ENCODE results near the gene PIEZO1.

PIEZO1 gene

DNA sequence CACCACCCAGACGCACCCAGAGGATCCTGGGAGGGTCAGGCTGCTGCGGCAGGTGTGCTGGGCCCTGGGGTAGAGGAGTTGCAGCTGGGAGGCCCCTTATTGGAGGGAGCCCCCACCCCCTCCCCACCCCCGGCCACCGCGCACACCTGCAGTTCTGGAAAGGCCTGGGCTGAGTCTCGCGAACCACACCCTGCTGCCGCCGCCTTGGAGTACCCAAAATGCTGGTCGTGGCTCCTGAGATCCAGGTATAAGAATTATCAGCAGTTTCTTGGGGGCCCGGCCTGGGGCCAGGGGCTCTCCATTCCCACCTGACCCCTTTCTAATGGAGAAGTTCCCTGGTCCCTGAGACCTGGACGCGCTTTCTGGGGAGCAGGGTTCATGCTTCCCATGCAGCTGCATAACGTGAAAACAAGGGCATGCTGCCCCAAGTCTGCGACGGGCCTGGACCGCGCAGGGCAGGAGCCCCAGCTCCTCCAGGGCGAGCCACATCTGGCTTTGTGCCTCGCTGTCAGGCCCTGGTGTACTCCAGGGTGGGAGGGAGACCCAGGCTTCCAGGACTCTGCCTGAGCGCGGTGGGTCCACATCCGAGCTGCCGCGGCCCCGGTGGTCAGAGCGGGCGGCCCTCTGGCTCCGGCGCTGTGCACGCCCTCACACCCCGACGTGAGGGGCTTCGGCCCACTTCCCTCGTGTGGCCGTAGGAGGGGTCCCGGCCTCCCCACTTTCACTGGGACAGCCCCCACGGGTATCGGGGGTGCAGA is 91.4 kb downstream of the PIEZO1 start:
- Mint-ChIP-seq H3K4me3 (no peak overlapping the region), H3K4me1 (ENCODE audit: low read depth) (peaks cover 37% of the 10 kb centered on the region), H3K27ac (no peak overlapping the region), H3K27me3 (no peaks in the 10 kb centered on the region), H3K36me3 (ENCODE audit: low read depth) (no peaks in the 10 kb centered on the region), H3K9me3 (no peaks in the 10 kb centered on the region)

DNA sequence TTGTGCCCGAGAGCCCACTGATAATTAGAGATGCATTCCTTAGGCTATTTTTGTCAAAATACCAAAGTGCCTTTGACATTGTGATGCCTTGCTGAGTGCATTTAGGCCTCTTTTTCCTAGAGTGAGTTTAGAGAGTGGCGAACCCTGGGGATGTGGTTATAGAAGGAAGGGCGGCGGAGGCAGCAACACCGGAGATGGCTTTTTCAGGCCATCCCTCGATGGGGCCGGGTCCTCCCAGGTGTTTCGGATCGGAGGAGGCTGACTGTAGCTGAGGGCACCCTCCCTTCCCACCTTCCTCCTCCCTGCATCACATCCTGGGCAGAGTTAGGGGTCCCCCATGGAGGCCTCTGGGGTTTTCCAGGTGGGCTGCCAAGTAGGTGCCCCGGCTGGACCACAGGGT is 92.2 kb downstream of the PIEZO1 start:
- H3K36me3 Mint-ChIP-seq (ENCODE audit: low read depth) = no peaks in the 10 kb centered on the region
- no peak overlapping the region for H3K4me3 Mint-ChIP-seq
- no peaks in the 10 kb centered on the region for H3K27me3 Mint-ChIP-seq
- peaks cover 30% of the 10 kb centered on the region for H3K4me1 Mint-ChIP-seq (ENCODE audit: low read depth)
- no peak overlapping the region for H3K27ac Mint-ChIP-seq
- no peaks in the 10 kb centered on the region for H3K9me3 Mint-ChIP-seq

DNA sequence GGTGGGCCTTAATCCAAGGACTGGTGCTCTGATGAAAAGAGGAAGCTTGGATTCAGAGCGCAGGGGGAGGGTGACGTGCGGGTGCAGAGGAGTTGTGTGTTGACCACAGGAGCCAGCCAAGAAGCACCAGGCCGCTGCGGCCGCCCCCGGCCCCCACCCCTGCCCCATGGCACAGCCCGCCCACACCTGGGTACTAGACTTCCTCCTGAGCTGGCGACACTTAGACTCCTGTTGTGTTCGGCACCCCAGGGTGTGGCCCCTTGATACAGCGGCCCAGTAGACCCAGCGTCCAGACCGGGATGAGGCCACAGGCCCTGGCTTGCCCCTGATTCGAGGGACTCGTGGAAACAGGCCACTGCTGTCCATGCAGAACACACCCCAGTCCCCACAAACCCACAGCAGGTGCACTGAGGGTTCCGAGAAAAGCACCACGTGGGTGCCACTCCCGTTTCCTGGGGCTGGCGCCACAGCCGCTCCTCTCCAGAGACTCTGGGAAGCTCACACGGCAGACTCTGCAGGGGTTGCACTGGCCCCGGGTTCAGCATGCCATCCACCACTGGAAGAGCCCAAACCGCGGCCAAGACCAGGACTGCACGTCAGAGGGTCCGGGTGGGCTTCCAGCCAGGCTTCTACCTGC is 93.0 kb downstream of the PIEZO1 start:
- Mint-ChIP-seq H3K4me1 (ENCODE audit: low read depth) (peaks cover 26% of the 10 kb centered on the region), H3K36me3 (ENCODE audit: low read depth) (no peaks in the 10 kb centered on the region), H3K4me3 (no peak overlapping the region), H3K27me3 (no peaks in the 10 kb centered on the region), H3K9me3 (no peaks in the 10 kb centered on the region), H3K27ac (peak overlapping the region; percentile 58)

DNA sequence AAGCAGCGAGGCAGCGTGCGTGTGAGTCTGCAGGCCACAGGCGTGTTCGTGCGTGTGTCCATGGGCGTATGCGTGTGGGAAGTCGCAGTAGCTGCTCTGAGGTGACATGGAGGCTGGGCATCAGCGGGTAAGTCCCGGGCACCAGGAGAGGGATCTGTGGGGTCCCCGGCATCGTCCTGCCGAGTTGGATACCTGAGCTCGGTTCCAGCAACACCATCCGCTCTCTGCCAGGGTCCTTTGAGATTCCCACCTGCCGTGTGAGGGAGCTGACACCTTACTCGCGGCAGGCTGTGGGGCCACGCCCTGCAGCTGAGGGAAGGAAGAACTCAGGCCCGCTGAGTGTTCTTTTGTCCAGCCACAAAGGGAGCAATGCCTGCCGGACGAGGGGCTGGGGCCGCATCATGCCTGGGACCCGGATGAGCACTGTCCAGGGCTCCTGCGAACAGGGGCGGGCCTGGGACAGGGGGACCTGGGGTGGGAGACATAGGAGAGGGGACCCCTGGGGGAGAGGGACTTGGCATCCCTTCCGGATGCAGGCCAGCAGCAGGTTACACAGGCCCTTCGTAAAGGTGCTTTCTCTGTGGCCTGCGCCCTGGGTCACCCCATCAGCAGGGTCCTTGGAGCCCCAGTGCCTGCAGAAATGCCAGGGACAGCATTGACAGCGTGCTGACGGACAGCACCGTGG is 93.7 kb downstream of the PIEZO1 start:
- Mint-ChIP-seq H3K4me1 (ENCODE audit: low read depth) (peaks cover 26% of the 10 kb centered on the region), H3K36me3 (ENCODE audit: low read depth) (no peaks in the 10 kb centered on the region), H3K4me3 (no peak overlapping the region), H3K27ac (no peak overlapping the region), H3K9me3 (no peaks in the 10 kb centered on the region), H3K27me3 (no peaks in the 10 kb centered on the region)

DNA sequence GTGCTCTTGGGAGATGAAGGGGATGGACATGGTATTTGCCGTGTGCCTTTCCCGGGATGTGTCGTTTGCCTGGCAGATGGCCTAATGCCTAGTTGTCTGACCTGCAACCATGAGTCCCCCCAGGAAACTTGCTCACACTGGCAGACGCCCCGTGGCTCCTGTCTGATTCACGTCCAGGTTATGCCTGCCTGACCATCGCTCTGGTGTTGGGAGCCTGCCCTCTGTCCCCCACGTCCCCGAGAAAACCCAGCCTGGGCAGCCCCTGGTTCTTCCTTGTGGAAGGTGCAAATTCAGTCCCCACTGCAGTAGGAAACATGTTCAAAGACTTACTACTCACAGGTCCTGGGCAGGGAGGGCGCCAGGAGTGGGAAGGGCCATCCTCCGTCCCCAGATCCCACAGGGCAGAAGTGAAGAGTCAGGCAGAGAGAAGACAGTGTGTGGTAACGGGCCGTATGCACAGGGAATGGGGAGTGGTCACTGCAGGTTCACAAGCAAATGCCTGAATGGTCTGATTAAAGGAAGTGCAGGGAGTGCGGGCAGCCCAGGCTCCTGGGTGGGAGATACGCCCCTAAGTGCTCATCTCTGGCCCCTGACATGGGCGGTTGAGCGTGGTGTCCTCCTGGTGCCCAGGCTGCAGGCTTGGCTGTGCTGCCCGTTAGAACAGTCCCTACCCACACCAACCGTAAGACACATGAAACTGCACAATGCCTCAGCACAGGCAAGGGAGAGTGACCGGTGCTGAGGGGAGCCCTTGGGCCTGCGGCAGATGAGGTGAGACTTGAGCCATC is 94.5 kb downstream of the PIEZO1 start:
- no peaks in the 10 kb centered on the region for H3K9me3 Mint-ChIP-seq
- H3K27ac Mint-ChIP-seq = no peak overlapping the region
- no peaks in the 10 kb centered on the region for H3K36me3 Mint-ChIP-seq (ENCODE audit: low read depth)
- no peak overlapping the region for H3K4me3 Mint-ChIP-seq
- no peaks in the 10 kb centered on the region for H3K27me3 Mint-ChIP-seq
- peaks cover 27% of the 10 kb centered on the region for H3K4me1 Mint-ChIP-seq (ENCODE audit: low read depth)

DNA sequence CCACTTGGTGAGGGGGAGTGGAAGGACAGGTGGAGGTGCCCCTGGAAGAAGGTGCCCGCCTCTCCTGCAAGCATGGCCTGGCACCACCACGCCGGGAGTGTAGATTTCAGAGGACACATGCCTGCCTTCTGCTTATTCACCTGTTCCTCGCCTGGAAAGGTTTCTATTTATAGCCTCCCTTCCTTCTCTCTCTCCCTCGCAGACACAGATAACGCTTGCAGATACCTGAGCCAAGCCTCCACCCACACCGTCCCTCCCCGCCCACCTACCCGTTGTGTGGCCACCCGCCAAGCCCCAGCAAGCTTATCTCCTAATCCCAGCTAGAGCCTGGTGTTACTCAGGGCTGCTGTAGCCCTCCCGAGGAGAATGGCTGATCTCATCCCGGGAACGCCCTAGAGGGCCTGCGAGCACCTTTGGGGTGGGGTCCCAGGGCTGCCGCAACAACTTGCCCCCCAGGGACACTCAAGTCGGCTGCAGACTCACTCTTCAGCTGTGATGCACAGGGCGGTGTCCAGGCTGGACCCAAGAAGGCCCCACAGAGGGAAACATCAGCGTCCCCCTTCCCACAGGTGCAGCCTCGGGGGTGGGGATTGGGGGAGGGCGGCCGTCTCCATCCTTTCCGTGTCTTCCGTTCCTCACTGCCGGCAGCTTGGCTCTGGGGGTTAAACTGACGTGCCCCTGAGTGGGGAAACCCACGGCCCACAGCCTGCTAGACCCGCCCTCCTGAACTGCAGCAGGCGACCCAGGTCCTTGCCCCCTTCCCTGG is 96.8 kb downstream of the PIEZO1 start:
- peaks cover 40% of the 10 kb centered on the region for H3K4me1 Mint-ChIP-seq (ENCODE audit: low read depth)
- H3K27me3 Mint-ChIP-seq = no peaks in the 10 kb centered on the region
- H3K9me3 Mint-ChIP-seq = no peaks in the 10 kb centered on the region
- H3K27ac Mint-ChIP-seq = no peak overlapping the region
- H3K36me3 Mint-ChIP-seq (ENCODE audit: low read depth) = no peaks in the 10 kb centered on the region
- no peak overlapping the region for H3K4me3 Mint-ChIP-seq

DNA sequence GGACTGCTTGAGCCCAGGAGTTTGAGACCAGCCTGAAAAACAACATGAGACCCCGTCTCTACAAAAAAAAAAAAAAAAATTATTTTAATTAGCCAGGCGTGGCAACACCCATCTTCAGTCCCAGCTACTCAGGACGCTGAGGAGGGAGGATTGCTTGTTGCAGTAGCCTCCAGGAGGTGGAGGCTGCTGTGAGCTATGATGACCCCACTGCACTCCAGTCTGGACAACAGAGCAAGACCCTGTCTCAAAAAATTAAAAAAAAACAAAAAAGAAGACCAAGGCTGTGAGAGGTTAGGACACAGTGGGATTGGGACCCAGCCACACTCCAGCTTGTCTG is 97.4 kb downstream of the PIEZO1 start:
- H3K27me3 Mint-ChIP-seq = no peaks in the 10 kb centered on the region
- H3K36me3 Mint-ChIP-seq (ENCODE audit: low read depth) = no peaks in the 10 kb centered on the region
- H3K4me3 Mint-ChIP-seq = no peak overlapping the region
- peaks cover 36% of the 10 kb centered on the region for H3K4me1 Mint-ChIP-seq (ENCODE audit: low read depth)
- H3K9me3 Mint-ChIP-seq = no peaks in the 10 kb centered on the region
- H3K27ac Mint-ChIP-seq = no peak overlapping the region

DNA sequence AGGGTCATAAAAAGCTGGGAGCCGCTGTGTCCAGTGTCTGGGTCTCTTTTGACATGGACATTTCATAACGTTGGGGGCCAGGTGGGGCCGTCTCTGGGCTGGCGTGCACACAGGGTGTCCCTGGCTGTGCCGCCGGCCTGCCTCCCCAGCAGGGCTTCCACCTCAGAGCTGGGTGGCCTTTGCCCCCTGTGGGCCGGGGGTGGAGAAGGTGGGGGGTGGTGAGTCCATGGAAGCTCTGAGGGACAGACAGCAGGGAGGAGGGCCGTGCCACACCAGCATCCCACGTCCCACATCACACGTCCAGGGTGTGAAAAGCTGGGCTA is 97.8 kb downstream of the PIEZO1 start:
- Mint-ChIP-seq H3K4me1 (ENCODE audit: low read depth) (peaks cover 36% of the 10 kb centered on the region), H3K9me3 (no peaks in the 10 kb centered on the region), H3K27ac (no peak overlapping the region), H3K36me3 (ENCODE audit: low read depth) (no peaks in the 10 kb centered on the region), H3K27me3 (no peaks in the 10 kb centered on the region), H3K4me3 (no peak overlapping the region)

DNA sequence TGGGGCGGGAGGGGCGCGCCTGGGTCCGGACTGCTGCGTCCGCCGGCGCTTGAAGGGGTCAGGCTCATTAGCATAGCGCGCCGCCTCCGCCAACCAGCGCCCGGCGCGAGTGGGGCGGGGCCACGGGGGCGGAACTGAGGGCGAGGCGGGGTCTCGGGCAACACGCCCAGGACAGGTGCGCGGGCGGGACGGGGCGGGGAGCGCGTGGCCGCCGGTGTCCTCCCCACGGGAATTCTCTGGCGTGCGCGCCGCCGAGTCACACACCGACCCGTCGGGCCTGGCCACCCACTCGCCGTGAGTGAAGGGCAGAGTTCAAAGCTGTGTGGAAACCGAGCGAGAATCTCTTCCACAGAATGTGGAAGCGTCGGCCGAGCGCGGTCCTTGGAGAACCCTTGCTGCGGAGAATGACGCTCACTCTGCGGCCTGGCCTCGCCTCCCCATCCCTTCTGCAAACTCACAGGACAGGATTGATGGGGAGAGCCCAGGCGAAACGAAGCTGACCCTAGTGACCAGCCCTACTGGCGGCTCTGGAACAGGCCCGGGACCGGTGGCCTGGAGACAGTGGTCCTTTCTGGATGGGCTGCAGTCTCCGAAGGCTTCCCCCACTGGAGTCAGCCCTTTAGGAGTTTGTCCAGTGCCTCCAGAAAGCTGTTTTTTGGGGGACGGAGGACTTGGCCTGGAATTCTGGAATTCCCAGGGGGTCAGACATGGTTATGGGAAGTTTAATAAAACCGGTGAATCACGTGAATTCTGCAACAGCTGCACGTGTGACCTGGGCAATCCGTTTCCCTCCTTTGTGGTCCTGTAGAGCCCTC is 98.4 kb downstream of the PIEZO1 start, which contains the start of gene SNAI3:
Gene SNAI3, minus strand, starts transcription at position 69 of the 815 bp plus-strand sequence. CDS start 101 bp downstream, outside the sequence.
- Mint-ChIP-seq H3K4me3 (peak within 1 kb of the TSS; percentile 72), H3K27ac (no peak within 1 kb of the TSS), H3K9me3 (no peaks in the 10 kb centered on the region), H3K4me1 (ENCODE audit: low read depth) (peaks cover 36% of the 10 kb centered on the region), H3K36me3 (ENCODE audit: low read depth) (no peaks in the 10 kb centered on the region), H3K27me3 (no peaks in the 10 kb centered on the region)

DNA sequence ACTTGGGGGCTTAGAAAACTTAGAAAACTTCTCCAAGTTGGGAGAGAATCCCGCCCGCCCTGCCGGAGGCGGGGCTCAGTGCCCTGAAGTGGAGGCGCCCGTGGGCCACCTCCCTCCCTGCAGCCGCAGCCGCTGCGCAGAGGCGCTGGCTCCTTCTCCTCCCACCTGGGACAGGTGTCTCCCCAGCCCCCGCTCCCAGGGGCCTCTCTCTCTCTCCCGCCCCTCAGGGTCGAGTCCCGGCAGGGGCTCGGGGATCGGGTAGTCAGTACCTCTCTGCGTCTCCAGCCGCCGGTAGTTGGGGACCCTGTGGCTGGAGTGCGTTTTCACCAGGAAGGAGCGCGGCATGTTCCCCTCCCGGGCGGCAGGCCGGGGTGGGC is 99.0 kb downstream of the PIEZO1 start:
- Mint-ChIP-seq H3K4me1 (ENCODE audit: low read depth) (peaks cover 37% of the 10 kb centered on the region), H3K9me3 (no peaks in the 10 kb centered on the region), H3K4me3 (peak overlapping the region; percentile 72), H3K27ac (no peak overlapping the region), H3K36me3 (ENCODE audit: low read depth) (no peaks in the 10 kb centered on the region), H3K27me3 (no peaks in the 10 kb centered on the region)

DNA sequence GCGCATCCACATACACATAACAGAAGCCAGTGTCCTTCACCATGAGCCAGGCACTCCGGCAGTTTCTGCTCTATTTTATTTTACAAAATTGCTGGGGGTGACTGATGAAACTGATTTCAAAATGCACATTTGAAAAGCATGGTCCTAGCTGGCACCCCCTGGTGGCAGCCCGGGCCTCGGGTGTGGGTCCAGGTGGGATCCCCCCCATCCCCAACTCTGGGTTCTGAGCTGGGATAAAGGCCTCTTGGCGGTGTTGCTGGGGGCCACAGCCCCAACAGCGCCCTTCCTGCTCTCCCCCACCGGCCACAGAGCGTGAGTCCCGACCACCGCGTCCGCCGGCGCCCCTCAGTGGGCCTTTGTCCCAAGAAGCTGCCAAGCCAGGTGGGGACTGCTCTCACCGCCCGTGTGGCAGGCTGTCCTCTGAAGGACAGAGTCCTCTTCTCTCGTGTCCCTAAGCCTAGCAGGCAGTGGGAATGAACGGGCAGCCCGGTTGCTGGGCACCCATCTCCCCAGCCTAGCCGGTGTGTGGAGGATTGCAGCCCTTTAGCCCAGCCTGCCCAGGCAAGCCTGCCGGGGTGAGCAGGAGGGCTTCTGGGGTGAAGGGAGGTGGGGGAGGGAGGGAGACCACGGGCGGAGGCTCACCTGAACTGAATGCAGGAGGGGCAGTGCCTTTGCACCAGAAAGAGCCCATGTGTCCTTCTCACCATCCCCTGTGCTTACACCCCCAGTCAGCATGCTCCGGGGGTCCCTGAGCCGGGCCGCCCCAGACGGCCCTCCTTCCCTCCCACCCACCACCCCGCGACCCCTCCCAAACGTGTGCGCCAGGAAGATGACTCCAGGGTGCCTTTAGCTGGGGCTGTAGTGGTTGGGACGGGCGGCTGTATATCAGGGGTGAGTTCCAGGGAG is 99.6 kb downstream of the PIEZO1 start:
- H3K27me3 Mint-ChIP-seq = no peaks in the 10 kb centered on the region
- peak overlapping the region; percentile 72 for H3K4me3 Mint-ChIP-seq
- H3K4me1 Mint-ChIP-seq (ENCODE audit: low read depth) = peaks cover 34% of the 10 kb centered on the region
- H3K27ac Mint-ChIP-seq = no peak overlapping the region
- H3K36me3 Mint-ChIP-seq (ENCODE audit: low read depth) = no peaks in the 10 kb centered on the region
- H3K9me3 Mint-ChIP-seq = no peaks in the 10 kb centered on the region

DNA sequence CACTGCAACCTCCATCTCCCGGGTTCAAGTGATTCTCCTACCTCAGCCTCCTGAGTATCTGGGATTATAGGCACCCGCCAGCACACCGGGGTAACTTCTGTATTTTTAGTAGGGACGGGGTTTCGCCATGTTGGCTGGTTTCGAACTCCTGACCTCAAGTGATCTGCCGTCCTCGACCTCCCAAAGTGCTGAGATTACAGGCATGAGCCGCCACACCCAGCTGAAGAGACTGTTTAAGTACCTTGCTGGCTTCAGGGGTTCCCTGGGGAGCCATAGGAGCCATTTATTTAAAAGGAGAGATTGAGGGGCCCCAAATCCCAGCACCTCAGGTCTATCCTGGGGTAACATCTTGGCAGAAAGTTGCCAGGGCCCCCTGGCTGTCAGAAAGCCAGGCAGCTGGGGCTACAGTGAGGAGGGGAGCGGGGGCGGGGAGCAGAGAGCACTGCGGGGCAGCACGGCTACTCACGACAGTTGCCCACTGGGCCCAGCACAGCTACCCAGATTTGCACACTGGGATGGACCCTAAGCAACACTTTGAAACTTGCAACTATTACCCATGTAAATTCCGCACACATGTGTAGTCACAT is 100.4 kb downstream of the PIEZO1 start:
- H3K27ac Mint-ChIP-seq = no peak overlapping the region
- H3K4me3 Mint-ChIP-seq = peak overlapping the region; percentile 72
- H3K9me3 Mint-ChIP-seq = no peaks in the 10 kb centered on the region
- peaks cover 33% of the 10 kb centered on the region for H3K4me1 Mint-ChIP-seq (ENCODE audit: low read depth)
- no peaks in the 10 kb centered on the region for H3K36me3 Mint-ChIP-seq (ENCODE audit: low read depth)
- H3K27me3 Mint-ChIP-seq = no peaks in the 10 kb centered on the region
